Neural cell (in vitro differentiated cells): Measurements from ENCODE around the gene NOM1. TPM values are rescaled to one million over a fixed set of nuclear protein-coding genes. Genes with fewer than 3 reads are reported as not detected.
"Not testable (repeated sequence)": the region's sequence is repeated elsewhere in the genome, so short reads cannot be mapped to it uniquely, and the experiment has no call there.

Source experiments
- H2AFZ ChIP-seq: fragments of 200-600, 300-800 bp; sonication (generic), shearing (Covaris generic); 2 replicates; pipeline ENCODE4 v1.6.0; 2014; ENCODE audit warnings: low read depth, mild to moderate bottlenecking, antibody characterized with exemption, low read length, moderate library complexity
- H3F3A ChIP-seq: fragments of 200-600 bp; shearing (Covaris generic); 2 replicates; pipeline ENCODE4 v1.6.1; 2016; ENCODE audit warnings: mild to moderate bottlenecking, moderate library complexity, mixed read lengths, antibody characterized with exemption, low read length; ENCODE audit not compliant: insufficient read depth, poor library complexity, severe bottlenecking
- H3K27ac ChIP-seq: fragments of 200-600, 300-800 bp; sonication (generic), shearing (Covaris generic); 2 replicates; pipeline ENCODE4 v1.5.1; 2014; ENCODE audit warnings: mild to moderate bottlenecking, low read length, moderate library complexity
- H3K27me3 ChIP-seq: fragments of 300-800, 200-600 bp; sonication (generic), shearing (Covaris generic); 2 replicates; pipeline ENCODE4 v1.6.0; 2014; ENCODE audit warnings: mild to moderate bottlenecking, low read depth, low read length, moderate library complexity; ENCODE audit not compliant: insufficient read depth
- H3K36me3 ChIP-seq: fragments of 300-800, 200-600 bp; sonication (generic), shearing (Covaris generic); 2 replicates; pipeline ENCODE4 v1.5.1; 2014; ENCODE audit warnings: mild to moderate bottlenecking, antibody characterized with exemption, low read length, moderate library complexity; ENCODE audit not compliant: insufficient read depth
- H3K4me2 ChIP-seq: fragments of 300-800, 200-600 bp; sonication (generic), shearing (Covaris generic); 2 replicates; pipeline ENCODE4 v1.6.0; 2014; ENCODE audit warnings: mild to moderate bottlenecking, low read length
- H3K4me3 ChIP-seq: fragments of 300-800, 200-600 bp; sonication (generic), shearing (Covaris generic); 2 replicates; pipeline ENCODE4 v1.5.1; 2014; ENCODE audit warnings: mild to moderate bottlenecking, low read length, moderate library complexity
- H3K79me2 ChIP-seq: fragments of 200-600 bp; shearing (Covaris generic); replicated peaks from 2 replicates; pipeline ENCODE4 v1.6.0; 2014; ENCODE audit warnings: mild to moderate bottlenecking, low read length, moderate library complexity; ENCODE audit not compliant: insufficient read depth
- H3K9ac ChIP-seq: fragments of 300-800, 200-600 bp; sonication (generic), shearing (Covaris generic); 2 replicates; pipeline ENCODE4 v1.6.1; 2016; ENCODE audit warnings: mild to moderate bottlenecking, low read length, mixed read lengths
- H3K9me2 ChIP-seq: fragments of 200-600 bp; shearing (Covaris generic); 2 replicates; pipeline ENCODE4 v1.6.1; 2016; ENCODE audit warnings: mild to moderate bottlenecking, low read length, mixed read lengths; ENCODE audit not compliant: insufficient read depth
- H3K9me3 ChIP-seq: fragments of 200-600, 300-800 bp; sonication (generic), shearing (Covaris generic); 2 replicates; pipeline ENCODE4 v1.6.1; 2016; ENCODE audit warnings: mild to moderate bottlenecking, mixed run types, low read length, moderate library complexity, mixed read lengths
- H4K20me1 ChIP-seq: fragments of 200-600 bp; shearing (Covaris generic); 2 replicates; pipeline ENCODE4 v1.6.1; 2016; ENCODE audit warnings: mild to moderate bottlenecking, mixed run types; ENCODE audit not compliant: insufficient read depth
- EP300 ChIP-seq: fragments of 450-650 bp; conservative IDR thresholded peaks from 2 replicates; pipeline ENCODE4 v1.6.1; 2014; ENCODE audit warnings: antibody characterized with exemption, mild to moderate bottlenecking, moderate library complexity; ENCODE audit not compliant: poor library complexity, severe bottlenecking
- EZH2 ChIP-seq: fragments of 200-600, 300-800 bp; shearing (Covaris generic), sonication (generic); IDR thresholded peaks from 2 replicates; pipeline ENCODE4 v1.6.1; 2014; ENCODE audit warnings: antibody characterized with exemption, low read length, borderline replicate concordance, mild to moderate bottlenecking; ENCODE audit not compliant: insufficient read depth, poor library complexity, severe bottlenecking
- MXI1 ChIP-seq: fragments of 450-650 bp; conservative IDR thresholded peaks from 2 replicates; pipeline ENCODE4 v1.6.1; 2014; ENCODE audit warnings: antibody characterized with exemption, mild to moderate bottlenecking; ENCODE audit not compliant: poor library complexity, severe bottlenecking
- POLR2AphosphoS5 ChIP-seq: IDR thresholded peaks from 2 replicates; pipeline ENCODE4 v1.6.1; 2012
- RAD21 ChIP-seq: fragments of 450-650 bp; conservative IDR thresholded peaks from 2 replicates; pipeline ENCODE4 v1.6.1; 2014; ENCODE audit warnings: antibody characterized with exemption, mild to moderate bottlenecking, moderate library complexity
- SMC3 ChIP-seq: fragments of 450-650 bp; conservative IDR thresholded peaks from 2 replicates; pipeline ENCODE4 v1.6.1; 2014; ENCODE audit warnings: antibody characterized with exemption, mild to moderate bottlenecking, moderate library complexity; ENCODE audit not compliant: poor library complexity
- TAF1 ChIP-seq: IDR thresholded peaks from 2 replicates; pipeline ENCODE4 v1.6.1; 2012; ENCODE audit warnings: low read depth
- polyA plus RNA-seq: library from polyadenylated mRNA; depleted of rRNA; stranded (reverse); fragments of >200 nt; gene quantifications from 2 replicates; pipeline ENCODE4 v1.2.3, GENCODE V29; 2014
- TF ChIP-seq, protein P1 (sequence below): IDR thresholded peaks from 2 replicates; pipeline ENCODE4 v1.6.1; 2012; ENCODE audit warnings: borderline replicate concordance
- TF ChIP-seq, protein P2 (sequence below): fragments of 450-650 bp; IDR thresholded peaks from 2 replicates; pipeline ENCODE4 v1.5.1; 2014; ENCODE audit warnings: antibody characterized with exemption, mild to moderate bottlenecking, moderate library complexity; ENCODE audit not compliant: poor library complexity, severe bottlenecking

The NOM1 gene
- polyA plus RNA-seq, 1 donor from 2014 or later: 22.5 TPM

DNA sequence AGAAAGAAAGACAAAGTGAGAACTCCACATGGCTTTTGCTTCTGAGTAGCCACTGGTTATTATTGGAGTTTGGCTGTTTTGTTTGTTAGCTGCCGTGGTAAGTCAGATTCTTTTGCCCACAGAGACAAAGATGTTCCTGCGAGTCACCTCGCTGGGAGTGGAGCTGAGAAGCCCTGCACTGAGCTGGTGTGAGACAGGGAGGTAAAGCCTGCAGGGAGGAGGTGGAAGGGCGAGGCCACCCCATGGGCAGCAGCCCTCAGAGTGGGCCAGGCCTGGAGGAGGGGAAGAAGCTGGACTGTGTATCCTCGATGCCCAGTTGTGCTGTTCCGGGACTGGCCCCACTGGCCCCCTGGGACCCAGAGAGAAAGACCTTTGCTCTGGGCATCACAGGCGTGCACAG lies 14.3 kb upstream of the NOM1 start:
- no peaks in the 10 kb centered on the region for H3K27me3 ChIP-seq
- H4K20me1 ChIP-seq: no peaks in the 10 kb centered on the region
- H3K27ac ChIP-seq: no peak overlapping the region
- H3K9me3 ChIP-seq: no peaks in the 10 kb centered on the region
- TF ChIP-seq POLR2AphosphoS5: no peak
- TF ChIP-seq EZH2: no peak
- TF ChIP-seq RAD21: no peak
- TF ChIP-seq, protein P1, sequence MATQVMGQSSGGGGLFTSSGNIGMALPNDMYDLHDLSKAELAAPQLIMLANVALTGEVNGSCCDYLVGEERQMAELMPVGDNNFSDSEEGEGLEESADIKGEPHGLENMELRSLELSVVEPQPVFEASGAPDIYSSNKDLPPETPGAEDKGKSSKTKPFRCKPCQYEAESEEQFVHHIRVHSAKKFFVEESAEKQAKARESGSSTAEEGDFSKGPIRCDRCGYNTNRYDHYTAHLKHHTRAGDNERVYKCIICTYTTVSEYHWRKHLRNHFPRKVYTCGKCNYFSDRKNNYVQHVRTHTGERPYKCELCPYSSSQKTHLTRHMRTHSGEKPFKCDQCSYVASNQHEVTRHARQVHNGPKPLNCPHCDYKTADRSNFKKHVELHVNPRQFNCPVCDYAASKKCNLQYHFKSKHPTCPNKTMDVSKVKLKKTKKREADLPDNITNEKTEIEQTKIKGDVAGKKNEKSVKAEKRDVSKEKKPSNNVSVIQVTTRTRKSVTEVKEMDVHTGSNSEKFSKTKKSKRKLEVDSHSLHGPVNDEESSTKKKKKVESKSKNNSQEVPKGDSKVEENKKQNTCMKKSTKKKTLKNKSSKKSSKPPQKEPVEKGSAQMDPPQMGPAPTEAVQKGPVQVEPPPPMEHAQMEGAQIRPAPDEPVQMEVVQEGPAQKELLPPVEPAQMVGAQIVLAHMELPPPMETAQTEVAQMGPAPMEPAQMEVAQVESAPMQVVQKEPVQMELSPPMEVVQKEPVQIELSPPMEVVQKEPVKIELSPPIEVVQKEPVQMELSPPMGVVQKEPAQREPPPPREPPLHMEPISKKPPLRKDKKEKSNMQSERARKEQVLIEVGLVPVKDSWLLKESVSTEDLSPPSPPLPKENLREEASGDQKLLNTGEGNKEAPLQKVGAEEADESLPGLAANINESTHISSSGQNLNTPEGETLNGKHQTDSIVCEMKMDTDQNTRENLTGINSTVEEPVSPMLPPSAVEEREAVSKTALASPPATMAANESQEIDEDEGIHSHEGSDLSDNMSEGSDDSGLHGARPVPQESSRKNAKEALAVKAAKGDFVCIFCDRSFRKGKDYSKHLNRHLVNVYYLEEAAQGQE: no peak
- no peak for TF ChIP-seq MXI1
- TF ChIP-seq SMC3: no peak
- no peak for TF ChIP-seq TAF1
- TF ChIP-seq EP300: no peak
- TF ChIP-seq, protein P2, sequence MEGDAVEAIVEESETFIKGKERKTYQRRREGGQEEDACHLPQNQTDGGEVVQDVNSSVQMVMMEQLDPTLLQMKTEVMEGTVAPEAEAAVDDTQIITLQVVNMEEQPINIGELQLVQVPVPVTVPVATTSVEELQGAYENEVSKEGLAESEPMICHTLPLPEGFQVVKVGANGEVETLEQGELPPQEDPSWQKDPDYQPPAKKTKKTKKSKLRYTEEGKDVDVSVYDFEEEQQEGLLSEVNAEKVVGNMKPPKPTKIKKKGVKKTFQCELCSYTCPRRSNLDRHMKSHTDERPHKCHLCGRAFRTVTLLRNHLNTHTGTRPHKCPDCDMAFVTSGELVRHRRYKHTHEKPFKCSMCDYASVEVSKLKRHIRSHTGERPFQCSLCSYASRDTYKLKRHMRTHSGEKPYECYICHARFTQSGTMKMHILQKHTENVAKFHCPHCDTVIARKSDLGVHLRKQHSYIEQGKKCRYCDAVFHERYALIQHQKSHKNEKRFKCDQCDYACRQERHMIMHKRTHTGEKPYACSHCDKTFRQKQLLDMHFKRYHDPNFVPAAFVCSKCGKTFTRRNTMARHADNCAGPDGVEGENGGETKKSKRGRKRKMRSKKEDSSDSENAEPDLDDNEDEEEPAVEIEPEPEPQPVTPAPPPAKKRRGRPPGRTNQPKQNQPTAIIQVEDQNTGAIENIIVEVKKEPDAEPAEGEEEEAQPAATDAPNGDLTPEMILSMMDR: no peak
- H3K36me3 ChIP-seq: no peaks in the 10 kb centered on the region
- no peaks in the 10 kb centered on the region for H3K9me2 ChIP-seq
- no peak overlapping the region for H2AFZ ChIP-seq
- H3F3A ChIP-seq: no peaks in the 10 kb centered on the region
- H3K4me2 ChIP-seq: no peak overlapping the region
- H3K9ac ChIP-seq: no peak overlapping the region
- no peaks in the 10 kb centered on the region for H3K79me2 ChIP-seq
- no peak overlapping the region for H3K4me3 ChIP-seq

DNA sequence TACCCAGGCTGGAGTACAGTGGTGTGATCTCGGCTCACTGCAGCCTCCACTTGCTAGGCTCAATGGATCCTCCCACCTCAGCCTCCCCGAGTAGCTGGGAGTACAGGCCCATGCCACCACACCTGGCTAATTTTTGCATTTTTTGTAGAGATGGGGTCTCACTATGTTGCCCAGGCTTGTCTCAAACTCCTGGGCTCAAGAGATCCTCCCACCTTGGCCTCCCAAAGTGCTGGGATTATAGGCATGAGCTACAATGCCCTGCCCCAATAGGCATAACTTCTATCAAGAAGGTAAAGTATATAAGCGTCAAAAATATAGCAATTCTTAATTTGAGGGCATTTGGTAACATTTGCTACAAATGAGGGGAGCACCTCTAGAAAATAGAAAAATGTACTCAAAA lies 12.7 kb upstream of the NOM1 start:
- H3K36me3 ChIP-seq, H3K9me2 ChIP-seq, H3K4me2 ChIP-seq, H3K9ac ChIP-seq, H3K4me3 ChIP-seq, H3K27me3 ChIP-seq, H3K27ac ChIP-seq, H3F3A ChIP-seq, H3K9me3 ChIP-seq, H2AFZ ChIP-seq, H3K79me2 ChIP-seq, H4K20me1 ChIP-seq: not testable (repeated sequence)

DNA sequence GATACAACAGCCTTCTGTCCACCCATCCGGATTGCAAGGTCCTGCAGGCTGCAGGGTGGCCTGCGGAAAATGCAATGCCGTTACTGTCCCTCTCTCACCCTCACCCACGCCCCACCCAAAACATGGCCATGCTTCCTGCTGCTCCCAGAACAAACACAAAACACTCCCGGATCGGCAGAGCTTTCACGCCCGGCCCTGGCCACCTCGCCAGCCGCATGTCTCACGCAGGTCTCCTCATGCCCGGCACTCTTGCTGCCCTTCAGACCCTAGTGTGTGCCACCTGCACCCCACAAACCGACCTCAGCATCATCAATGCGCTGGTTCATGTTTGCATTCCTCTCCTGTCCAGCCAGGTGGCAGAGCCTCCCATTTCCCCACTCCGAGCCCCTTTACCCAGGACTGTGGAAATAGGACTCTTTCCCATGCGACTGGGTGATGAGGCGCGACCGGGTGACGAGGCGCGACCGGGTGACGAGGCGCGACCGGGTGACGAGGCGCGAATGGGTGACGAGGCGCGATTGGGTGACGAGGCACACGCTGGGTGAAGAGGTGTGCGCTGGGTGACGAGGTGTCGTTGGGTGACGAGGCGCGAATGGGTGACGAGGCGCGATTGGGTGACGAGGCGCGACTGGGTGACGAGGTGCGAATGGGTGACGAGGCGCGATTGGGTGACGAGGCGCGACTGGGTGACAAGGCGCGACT lies 8.9 kb upstream of the NOM1 start:
- Histone ChIP-seq H3K4me3 (no peak overlapping the region), H3K79me2 (no peaks in the 10 kb centered on the region), H4K20me1 (no peaks in the 10 kb centered on the region), H2AFZ (no peak overlapping the region), H3K9ac (no peak overlapping the region), H3K27ac (no peak overlapping the region), H3K36me3 (no peaks in the 10 kb centered on the region), H3K27me3 (no peaks in the 10 kb centered on the region), H3F3A (no peaks in the 10 kb centered on the region), H3K4me2 (no peak overlapping the region), H3K9me3 (no peaks in the 10 kb centered on the region), H3K9me2 (no peaks in the 10 kb centered on the region)
- TF ChIP-seq, protein P2: no peak
- TF ChIP-seq EP300 (no peak), EZH2 (no peak), TAF1 (no peak), POLR2AphosphoS5 (no peak), SMC3 (no peak), MXI1 (no peak)
